Fibroblast of skin of abdomen (primary cell): ENCODE data around the gene PSMD14. TPM values are rescaled to one million over a fixed set of nuclear protein-coding genes. Genes with fewer than 3 reads are reported as not detected.
"Not testable (repeated sequence)": the region's sequence is repeated elsewhere in the genome, so short reads cannot be mapped to it uniquely, and the experiment has no call there.

Experiments used
- DNase-seq: peaks from one replicate; pipeline ENCODE4 v3.0.0-alpha.2; 2013
- polyA plus RNA-seq, 2 experiments: library from polyadenylated mRNA; unstranded; fragments of 120-200 nt; gene quantifications; one replicate each; pipeline ENCODE4 v1.2.1, GENCODE V29; 2013; ENCODE audit not compliant: insufficient read length in 2 of 2

The PSMD14 gene
- 62.9 TPM for polyA plus RNA-seq (2013, experiment 1 of 2; ENCODE audit: insufficient read length)
- 62.9 TPM for polyA plus RNA-seq (2013, experiment 2 of 2; ENCODE audit: insufficient read length)

DNA sequence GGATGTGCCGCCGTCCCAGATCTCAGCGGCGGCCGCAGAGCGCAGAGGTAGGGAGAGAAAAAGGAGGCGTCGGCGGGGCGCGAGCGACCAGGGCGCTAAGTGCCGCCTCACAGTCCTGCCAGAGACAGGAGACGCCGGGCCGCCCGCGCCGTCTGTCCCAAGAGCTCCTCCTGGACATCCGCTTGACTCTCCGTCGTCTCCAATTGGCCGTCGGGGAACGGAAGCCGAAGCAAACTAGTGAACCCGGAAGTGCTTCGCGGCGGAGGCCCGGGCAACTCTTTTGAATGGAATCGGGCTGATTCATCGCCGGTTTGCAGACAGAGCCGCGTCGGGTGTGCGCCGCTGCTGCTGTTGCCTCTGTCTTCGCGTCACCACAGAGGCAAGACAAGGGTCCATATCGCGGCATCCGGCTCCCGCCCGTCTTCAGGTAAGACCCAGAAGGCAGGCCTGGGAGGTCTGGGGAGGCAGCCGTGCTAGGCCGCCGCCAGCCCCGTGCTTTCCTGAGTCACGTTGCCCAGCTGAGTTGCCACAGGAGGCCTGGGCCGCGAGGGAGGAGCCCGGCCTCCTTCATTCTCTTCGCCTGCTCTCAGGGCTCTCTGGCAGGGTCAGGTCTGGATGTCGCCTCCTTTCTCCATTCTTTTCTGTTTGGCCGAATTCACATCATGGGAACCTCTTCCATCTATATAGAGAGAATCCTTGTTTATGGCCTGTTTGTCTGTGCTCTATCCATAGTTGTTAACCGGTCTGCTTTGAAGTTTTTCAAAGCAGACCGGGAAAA is at the start of gene PSMD14:
TSS of gene PSMD14 (plus strand) at position 248 of the 778 bp plus-strand sequence. CDS start 10,401 bp downstream, outside the sequence.
- peak; percentile 95 for DNase-seq

- DNase-seq, result no peak
Observed at GRCh38 chr2:161265874-161266273, 42.4 kb upstream of the PSMD14 start.

GRCh38 chr2:161269111-161269510 is 39.1 kb upstream of the PSMD14 start:
- no peak for DNase-seq

GRCh38 chr2:161273038-161273760 is 35.0 kb upstream of the PSMD14 start:
- DNase-seq, result peak; percentile 48

- peak; percentile 14 for DNase-seq
Observed at GRCh38 chr2:161278564-161279229, 29.5 kb upstream of the PSMD14 start.

DNA sequence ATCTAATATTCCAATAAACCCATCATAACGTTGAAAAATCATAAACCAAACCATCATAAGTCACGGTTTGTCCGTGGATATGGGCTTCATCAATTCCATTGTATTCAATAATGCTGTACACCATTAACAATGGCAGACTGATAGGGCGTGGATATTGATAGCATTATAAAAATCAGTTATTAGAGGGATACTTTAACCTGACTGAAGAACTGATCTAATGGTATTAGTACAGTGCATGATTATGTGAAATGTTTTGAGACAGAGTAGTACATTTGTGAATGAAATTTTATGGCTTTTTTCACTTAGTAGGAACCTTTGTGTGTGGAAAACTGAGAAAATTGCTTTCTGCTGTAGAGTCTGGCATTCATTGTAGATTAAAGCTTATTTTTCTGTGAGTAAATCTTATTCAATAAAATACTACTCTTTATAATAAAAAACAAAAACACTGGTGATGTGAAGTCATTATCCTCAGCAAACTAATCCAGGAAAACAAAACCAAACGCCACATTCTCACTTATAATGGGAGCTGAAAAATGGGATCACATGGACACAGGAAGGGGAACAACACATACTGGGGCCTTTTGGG is 28.9 kb upstream of the PSMD14 start:
- DNase-seq, result not testable (repeated sequence)

DNA sequence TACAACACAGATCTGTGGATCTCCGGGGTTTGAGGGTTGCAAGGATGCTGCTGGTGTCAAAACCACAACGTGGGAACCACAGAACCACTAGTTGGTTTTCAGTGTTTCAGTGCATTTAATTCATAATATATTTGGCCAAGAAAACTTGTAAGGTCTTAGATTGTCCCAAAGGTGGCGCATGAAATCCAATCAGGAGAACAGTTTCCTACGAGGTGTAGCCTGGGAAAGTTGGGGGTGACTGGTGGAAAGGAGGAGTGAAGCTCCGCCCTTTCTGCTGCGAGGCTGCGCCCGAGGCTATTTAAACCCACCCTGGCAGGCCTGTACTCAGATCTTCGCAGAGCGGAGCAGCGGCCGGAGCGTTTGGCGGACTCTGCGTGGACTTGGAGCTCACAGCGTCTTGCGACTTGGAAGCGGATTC is 27.3 kb upstream of the PSMD14 start:
- peak; percentile 6 for DNase-seq

DNA sequence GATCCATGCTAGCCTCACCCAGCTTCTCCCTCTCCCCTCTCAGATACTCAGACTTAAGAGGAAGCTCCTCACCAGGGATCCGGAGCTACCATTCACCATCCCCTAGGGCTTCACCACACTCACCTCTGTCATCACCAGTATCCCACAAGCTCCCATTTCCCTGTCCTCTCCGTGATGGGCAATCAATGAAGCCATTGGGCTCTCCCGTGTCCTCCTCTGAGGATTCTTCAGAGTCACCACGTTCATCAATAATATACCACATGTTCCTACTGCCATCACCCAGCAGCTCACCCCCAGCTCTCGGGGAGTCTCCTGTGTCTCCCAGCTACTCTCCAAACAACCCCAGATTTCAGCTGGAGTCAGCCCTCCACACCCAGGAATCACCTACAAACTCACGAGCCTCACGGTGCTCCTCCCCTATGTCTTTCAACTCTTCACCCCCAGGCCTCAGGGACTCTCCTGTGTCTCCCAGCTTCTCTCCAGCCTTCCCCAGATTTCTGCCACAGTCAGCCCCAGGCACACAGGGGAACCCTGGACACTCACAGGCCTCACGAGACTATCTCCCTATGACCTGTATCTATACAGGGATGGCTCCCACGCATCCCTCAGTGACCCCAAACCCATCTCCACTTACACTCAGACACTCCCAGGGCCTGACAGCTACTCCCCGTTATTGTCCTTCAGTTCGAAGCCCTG is 26.5 kb upstream of the PSMD14 start:
- not testable (repeated sequence) for DNase-seq

DNA sequence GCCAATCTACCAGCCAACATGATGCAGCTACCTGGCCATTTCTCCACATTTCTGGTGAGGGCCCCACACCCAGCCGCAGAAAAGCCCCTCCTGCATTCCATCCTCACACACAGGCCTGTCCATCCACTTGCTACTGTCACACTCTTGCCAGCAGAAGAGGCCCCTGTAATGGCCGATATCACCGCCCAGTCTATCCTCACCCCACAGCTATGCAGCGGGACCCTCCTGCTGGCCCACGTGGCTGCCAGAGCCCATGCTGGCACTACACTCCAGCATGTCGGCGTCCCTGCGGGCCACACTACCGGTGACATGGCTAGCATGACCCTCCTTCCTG is 25.9 kb upstream of the PSMD14 start:
- not testable (repeated sequence) for DNase-seq

DNA sequence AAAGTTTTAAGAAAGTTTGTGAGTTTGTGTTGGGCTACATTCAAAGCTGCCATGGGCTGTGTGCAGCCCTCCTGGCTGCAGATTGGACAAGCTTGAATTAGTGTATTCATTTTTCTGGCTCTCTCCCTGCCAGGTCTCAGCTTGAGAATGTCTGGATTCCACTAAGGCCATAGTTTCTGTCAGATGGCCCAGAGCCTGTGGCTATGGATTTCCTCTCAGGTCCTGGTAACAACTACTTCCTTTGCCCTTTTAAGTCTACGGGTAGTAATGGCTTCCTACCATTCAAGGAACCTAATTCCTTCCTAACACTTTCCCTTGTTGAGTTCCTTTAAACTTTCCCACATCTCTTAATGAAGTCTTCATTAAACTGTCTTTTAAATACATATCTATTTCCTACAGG is 24.3 kb upstream of the PSMD14 start:
- no peak for DNase-seq

DNA sequence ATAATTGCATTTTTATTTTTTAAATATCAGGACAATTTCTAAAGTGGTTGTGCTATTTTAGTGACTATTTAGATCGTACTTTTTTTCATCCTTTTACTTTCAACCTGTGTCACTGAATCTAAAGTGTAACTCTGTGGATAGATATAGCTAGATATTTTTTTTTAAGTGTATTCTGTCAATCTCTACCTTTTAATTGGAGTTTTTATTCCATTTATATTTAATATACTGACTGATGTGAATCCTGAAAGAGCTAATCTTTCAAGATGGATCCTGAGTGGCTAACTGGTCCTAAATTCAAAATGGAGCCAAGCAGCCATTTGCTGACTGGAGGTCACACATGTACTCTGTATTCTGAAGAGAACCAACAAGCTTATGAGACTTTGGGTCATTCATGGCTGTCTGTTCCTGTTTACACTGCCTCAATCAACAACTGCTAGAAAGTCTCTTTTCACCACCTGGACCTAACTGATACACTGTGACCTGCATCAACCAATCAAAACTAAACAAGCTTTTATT is 4.6 kb upstream of the PSMD14 start:
- DNase-seq, result no peak

- DNase-seq, result no peak
Observed at GRCh38 chr2:161306919-161307318, 1.3 kb upstream of the PSMD14 start.

DNA sequence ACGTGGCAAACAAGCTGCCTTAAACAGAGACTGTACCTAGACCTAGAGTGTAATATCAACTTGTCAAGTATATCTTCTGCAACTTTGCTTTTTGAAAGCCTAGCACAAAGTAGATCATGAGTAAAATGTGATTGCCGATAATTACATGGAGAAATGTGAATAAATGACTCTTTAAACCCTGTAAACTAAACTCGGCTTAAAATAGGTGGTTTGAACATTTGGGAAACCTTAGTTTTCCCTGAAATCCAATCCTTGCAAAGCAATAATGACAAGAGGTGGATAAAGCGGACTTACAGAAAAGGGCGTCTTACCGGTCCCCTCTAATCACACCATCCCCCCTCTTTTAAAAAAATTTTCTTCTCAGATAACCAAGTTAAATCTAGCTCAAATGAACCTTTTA is 549 bp upstream of the PSMD14 start:
- DNase-seq, result no peak

DNA sequence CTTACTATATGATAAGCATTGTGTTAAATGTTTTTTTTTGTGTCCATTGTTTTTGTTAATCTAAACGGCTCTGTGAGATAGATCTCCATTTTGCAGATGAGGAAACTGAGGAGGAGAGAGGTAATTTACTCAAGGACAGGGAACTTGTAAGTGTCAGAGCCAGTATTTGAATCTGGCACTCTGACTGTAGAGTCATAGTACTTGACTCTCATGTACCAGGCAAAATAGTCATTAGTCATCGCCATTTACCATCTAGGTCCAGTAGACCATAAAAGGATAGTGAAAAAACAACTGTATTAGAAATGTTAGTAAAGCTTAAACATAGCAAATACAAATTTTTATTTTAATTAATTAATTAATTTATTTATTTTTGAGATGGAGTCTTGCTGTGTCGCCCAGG is 4.8 kb downstream of the PSMD14 start:
- no peak for DNase-seq

DNA sequence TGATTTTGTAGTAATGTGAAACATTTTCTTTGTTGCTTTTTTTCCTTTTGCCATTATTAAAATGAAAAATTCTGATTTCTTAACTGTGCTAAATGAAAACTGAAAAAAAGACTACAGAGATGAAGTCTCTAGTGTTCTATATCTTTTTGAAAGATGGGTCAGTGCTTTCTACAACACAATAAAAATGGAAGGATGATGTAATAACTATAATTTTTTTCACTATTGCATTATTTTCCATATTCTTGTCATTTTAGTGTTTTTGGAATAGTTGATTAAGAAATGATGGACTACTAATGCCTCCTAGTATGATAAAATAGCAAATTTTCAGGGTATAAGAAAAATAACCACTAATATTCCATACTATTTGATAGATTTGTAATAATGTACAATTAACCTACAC is 7.2 kb downstream of the PSMD14 start:
- DNase-seq, result no peak

DNA sequence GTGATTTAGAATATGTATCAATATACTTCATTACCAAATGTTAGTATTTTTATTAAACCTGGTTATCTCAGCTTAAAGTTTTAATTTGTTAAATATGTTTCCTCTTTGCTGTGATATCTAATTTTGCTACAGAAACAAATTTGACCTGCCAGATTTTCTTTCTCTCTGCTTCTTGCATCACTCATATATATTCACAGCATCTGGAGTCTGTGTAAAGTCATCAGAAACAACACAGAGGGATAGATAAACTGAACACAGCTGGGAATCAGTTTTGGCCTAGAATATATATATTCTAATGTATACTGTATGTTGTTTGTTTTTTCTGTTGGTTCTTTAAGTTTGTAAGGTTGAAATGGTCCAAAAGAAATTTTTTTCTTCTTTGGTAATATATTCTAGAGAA is 8.5 kb downstream of the PSMD14 start:
- peak; percentile 10 for DNase-seq

DNA sequence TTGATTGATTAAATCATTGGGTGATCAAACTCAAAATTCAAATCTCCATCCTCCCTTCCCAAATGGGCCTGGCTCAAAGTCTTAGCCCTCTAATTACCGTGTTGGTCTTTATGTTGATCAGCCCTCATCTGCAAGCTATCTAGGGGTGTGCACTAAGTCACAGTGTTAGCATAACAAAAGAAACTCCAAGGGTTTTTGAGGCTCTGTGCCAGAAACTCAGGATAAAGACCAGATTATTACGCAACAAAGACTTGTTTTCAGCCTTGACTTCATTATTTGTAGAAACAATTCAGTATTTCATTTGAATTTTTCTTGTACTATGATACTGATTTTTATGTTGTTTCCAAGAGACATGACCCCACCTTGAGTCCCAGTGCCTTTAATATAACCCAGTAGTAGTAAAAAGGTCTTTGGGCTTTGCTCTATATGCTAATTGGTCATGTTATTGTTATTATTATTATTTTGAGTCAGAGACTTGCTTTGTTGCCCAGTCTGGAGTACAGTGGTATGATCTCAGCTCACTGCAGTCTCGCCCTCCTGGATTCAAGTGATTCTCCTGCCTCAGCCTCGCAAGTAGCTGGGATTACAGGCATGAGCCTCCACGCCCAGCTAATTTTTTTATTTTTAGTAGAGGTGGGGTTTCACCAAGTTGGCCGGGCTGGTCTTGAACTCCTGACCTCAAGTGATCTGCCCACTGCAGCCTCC is 13.9 kb downstream of the PSMD14 start:
- DNase-seq, result no peak

DNA sequence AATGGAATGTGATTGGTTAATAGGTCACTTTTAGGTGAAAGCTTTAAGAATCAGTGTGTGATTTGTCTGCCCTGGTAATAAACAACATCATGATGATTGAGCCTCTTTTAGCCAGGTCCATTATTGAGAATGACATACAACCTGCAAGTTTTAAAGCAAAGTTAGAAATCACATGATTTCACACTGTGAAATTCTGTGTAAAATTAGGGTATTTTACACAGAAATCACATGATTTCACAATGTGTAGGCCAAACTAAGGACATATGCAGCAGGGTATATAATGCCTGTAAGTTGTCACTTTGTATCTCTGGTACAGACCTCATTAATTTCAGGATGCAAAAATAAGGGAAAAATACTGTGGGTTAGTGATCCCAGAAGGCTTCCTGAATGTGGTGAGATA is 16.7 kb downstream of the PSMD14 start:
- no peak for DNase-seq

DNA sequence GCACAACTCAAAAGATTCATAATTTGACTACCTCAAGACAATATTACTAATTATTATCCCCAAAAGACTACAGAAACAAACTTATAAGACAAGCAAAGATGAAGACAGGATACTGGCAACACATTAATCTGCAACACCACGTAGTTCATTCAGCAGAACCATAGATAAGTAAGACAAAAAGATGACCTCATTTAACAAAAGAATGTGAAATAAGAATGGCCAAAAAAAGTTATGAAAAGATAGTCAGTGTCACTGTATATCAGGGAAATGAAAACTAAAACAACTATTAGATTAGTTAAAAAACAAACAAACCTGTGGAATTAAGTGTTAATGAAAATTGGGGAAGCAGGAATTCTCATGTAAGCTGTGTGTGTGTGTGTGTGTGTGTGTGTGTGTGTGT is 19.4 kb downstream of the PSMD14 start:
- DNase-seq, result no peak

GRCh38 chr2:161332371-161332967 is 24.2 kb downstream of the PSMD14 start:
- no peak for DNase-seq

DNA sequence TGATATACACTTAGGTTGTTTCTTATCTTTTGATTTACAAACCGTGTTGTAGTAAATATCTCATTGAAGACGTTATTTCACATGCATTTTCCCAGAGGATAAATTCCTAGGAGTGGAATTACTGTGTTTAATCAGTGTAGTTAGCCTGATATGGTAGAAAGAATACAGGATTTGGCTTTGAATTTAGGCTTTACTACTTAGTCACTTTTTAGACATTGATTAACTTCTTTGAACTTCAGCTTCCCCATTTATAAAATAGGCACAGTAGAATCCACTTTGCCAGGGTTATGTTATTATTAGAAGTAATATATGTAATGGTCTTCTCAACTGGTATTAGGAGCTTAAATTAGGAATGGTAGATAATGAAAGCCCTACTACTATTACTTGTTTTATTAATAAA is 27.4 kb downstream of the PSMD14 start:
- no peak for DNase-seq
